Panc1 (cell line): ENCODE measurements around the gene LSM12.

ENCODE experiments used
- CTCF ChIP-seq: fragments of 450-650 bp; IDR thresholded peaks from 2 replicates; pipeline ENCODE4 v1.5.1; 2017; ENCODE audit warnings: mild to moderate bottlenecking
- SIN3A ChIP-seq: IDR thresholded peaks from 2 replicates; pipeline ENCODE4 v1.6.1; 2012; ENCODE audit warnings: low read depth, mild to moderate bottlenecking, low read length, moderate library complexity, borderline replicate concordance; ENCODE audit not compliant: insufficient read depth
- TF ChIP-seq, protein P1 (sequence below), 2 experiments: IDR thresholded peaks; 2 replicates each; pipeline ENCODE4 v1.6.1; 2011 to 2012; ENCODE audit warnings: low read depth in 2 of 2, control low read depth in 1 of 2, low read length in 1 of 2, mild to moderate bottlenecking in 1 of 2, moderate library complexity in 1 of 2; ENCODE audit not compliant: insufficient read depth in 1 of 2

GRCh38 chr17:44022246-44022645 is 44.2 kb downstream of the LSM12 start:
- TF ChIP-seq CTCF (no peak), SIN3A (no peak)
- TF ChIP-seq, protein P1, sequence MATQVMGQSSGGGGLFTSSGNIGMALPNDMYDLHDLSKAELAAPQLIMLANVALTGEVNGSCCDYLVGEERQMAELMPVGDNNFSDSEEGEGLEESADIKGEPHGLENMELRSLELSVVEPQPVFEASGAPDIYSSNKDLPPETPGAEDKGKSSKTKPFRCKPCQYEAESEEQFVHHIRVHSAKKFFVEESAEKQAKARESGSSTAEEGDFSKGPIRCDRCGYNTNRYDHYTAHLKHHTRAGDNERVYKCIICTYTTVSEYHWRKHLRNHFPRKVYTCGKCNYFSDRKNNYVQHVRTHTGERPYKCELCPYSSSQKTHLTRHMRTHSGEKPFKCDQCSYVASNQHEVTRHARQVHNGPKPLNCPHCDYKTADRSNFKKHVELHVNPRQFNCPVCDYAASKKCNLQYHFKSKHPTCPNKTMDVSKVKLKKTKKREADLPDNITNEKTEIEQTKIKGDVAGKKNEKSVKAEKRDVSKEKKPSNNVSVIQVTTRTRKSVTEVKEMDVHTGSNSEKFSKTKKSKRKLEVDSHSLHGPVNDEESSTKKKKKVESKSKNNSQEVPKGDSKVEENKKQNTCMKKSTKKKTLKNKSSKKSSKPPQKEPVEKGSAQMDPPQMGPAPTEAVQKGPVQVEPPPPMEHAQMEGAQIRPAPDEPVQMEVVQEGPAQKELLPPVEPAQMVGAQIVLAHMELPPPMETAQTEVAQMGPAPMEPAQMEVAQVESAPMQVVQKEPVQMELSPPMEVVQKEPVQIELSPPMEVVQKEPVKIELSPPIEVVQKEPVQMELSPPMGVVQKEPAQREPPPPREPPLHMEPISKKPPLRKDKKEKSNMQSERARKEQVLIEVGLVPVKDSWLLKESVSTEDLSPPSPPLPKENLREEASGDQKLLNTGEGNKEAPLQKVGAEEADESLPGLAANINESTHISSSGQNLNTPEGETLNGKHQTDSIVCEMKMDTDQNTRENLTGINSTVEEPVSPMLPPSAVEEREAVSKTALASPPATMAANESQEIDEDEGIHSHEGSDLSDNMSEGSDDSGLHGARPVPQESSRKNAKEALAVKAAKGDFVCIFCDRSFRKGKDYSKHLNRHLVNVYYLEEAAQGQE (IDR thresholded peaks at IDR 0.05; ENCODE audit: insufficient read depth in 1 of 2, low read depth in 2 of 2, low read length in 1 of 2), result no peak
